Cardiac fibroblast (primary cell): ENCODE results near the gene ZBTB45.

Experiments
- DNase-seq, 2 donors: peaks; one replicate each; pipeline versions ENCODE4 v3.0.0 to v3.0.0-alpha.2; 2010; ENCODE audit warnings: low read depth in 2 of 2
- H3K4me3 ChIP-seq, 2 donors: replicated peaks in 1 of 2; 1 replicate in 1 of 2; 2 replicates in 1 of 2; pipeline ENCODE4 v1.5.1; 2011; ENCODE audit warnings: low read depth in 2 of 2, low read length in 2 of 2, mild to moderate bottlenecking in 2 of 2, moderate library complexity in 1 of 2
- CTCF ChIP-seq: IDR thresholded peaks from one replicate; pipeline ENCODE4 v1.5.1; 2011; ENCODE audit warnings: low read depth, mild to moderate bottlenecking, low read length, inconsistent platforms

Gene ZBTB45

GRCh38 chr19:58561373-58562121, 41.9 kb upstream of the ZBTB45 start:
- no peak for TF ChIP-seq CTCF
- DNase-seq, result no peak
- H3K4me3 ChIP-seq, result no peak overlapping the region

GRCh38 chr19:58560921-58561320, 41.3 kb upstream of the ZBTB45 start:
- DNase-seq, result no peak
- no peak for TF ChIP-seq CTCF
- no peak overlapping the region for H3K4me3 ChIP-seq

GRCh38 chr19:58560007-58560887, 40.6 kb upstream of the ZBTB45 start:
- H3K4me3 ChIP-seq, result peak overlapping the region; percentile 70 to 75
- no peak for DNase-seq
- no peak for TF ChIP-seq CTCF

GRCh38 chr19:58559275-58560006, 39.8 kb upstream of the ZBTB45 start:
- TF ChIP-seq CTCF, result no peak
- DNase-seq, result peak; percentile 93 to 95

GRCh38 chr19:58558623-58559274, 39.1 kb upstream of the ZBTB45 start:
- peak; percentile 99 for DNase-seq
- peak overlapping the region; percentile 70 to 91 for H3K4me3 ChIP-seq
- no peak for TF ChIP-seq CTCF

More at GRCh38 chr19:58559275-58560006, 39.8 kb upstream of the ZBTB45 start:
- H3K4me3 ChIP-seq, result peak overlapping the region; percentile 70 to 75

- peak in 1 of 2 donors; percentile 54 for DNase-seq
- H3K4me3 ChIP-seq, result peak within 1 kb of the TSS; percentile 91 to 94
- no peak for TF ChIP-seq CTCF
These were observed 38.5 kb upstream of the ZBTB45 start, which contains the start of gene UBE2M for GRCh38 chr19:58558066-58558622. Gene UBE2M (minus strand): TSS chr19:58558611. CDS start chr19:58558381, 230 bp downstream.
